Stimulated activated CD8-positive, alpha-beta memory T cell treated with anti-CD3 and anti-CD28 coated beads, Interleukin-7, amount 100 ng/mL, for 24 hours (primary cell): Measurements from ENCODE around the gene KIFAP3.
"Not testable (repeated sequence)": the region's sequence is repeated elsewhere in the genome, so short reads cannot be mapped to it uniquely, and the experiment has no call there.

Experiments
- DNase-seq: peaks from one replicate; pipeline ENCODE4 v3.0.0-alpha.2; 2020; ENCODE audit warnings: low read depth

KIFAP3 gene

GRCh38 chr1:170074250-170075157, at the start of gene KIFAP3:
TSS of gene KIFAP3 (minus strand) at chr1:170074695. CDS start at chr1:170074467, 228 bp downstream.
- DNase-seq = peak; percentile 86

GRCh38 chr1:170122366-170122765, 47.9 kb upstream of the KIFAP3 start:
- DNase-seq = no peak

- DNase-seq = no peak
Observed at GRCh38 chr1:170114906-170115305, 40.4 kb upstream of the KIFAP3 start.

GRCh38 chr1:170113140-170113539, 38.6 kb upstream of the KIFAP3 start:
- not testable (repeated sequence) for DNase-seq

GRCh38 chr1:170097449-170097948, 23.0 kb upstream of the KIFAP3 start:
- DNase-seq = no peak

GRCh38 chr1:170096806-170097340, 22.4 kb upstream of the KIFAP3 start:
- DNase-seq = no peak

GRCh38 chr1:170095976-170096748, 21.7 kb upstream of the KIFAP3 start:
- DNase-seq = no peak

- DNase-seq = not testable (repeated sequence)
Observed at GRCh38 chr1:170094697-170095616, 20.5 kb upstream of the KIFAP3 start.

- DNase-seq = no peak
Observed at GRCh38 chr1:170086399-170087032, 12.0 kb upstream of the KIFAP3 start.

GRCh38 chr1:170085091-170085490, 10.6 kb upstream of the KIFAP3 start:
- no peak for DNase-seq

- DNase-seq = no peak
Observed at GRCh38 chr1:170078610-170079189, 4.2 kb upstream of the KIFAP3 start.

GRCh38 chr1:170077926-170078325, 3.4 kb upstream of the KIFAP3 start:
- no peak for DNase-seq

- DNase-seq = not testable (repeated sequence)
Observed at GRCh38 chr1:170076952-170077351, 2.5 kb upstream of the KIFAP3 start.

GRCh38 chr1:170076199-170076598, 1.7 kb upstream of the KIFAP3 start:
- DNase-seq = no peak

GRCh38 chr1:170075186-170075585, 691 bp upstream of the KIFAP3 start:
- DNase-seq = no peak

- DNase-seq = no peak
Observed at GRCh38 chr1:170073893-170074249, 624 bp downstream of the KIFAP3 start.

GRCh38 chr1:170071378-170071777, 3.1 kb downstream of the KIFAP3 start:
- DNase-seq = no peak

GRCh38 chr1:170068923-170069322, 5.6 kb downstream of the KIFAP3 start:
- no peak for DNase-seq

- no peak for DNase-seq
Observed at GRCh38 chr1:170067253-170067819, 7.2 kb downstream of the KIFAP3 start.

- no peak for DNase-seq
Observed at GRCh38 chr1:170064821-170065220, 9.7 kb downstream of the KIFAP3 start.
